Activated CD4-positive, CD25-positive, alpha-beta regulatory T cell treated with anti-CD3 and anti-CD28 coated beads, Interleukin-2, amount 50 U/mL, for 16 hours (primary cell): ENCODE data around the gene GRID1.

Source experiments
- DNase-seq: peaks from one replicate; pipeline ENCODE4 v3.0.0-alpha.2; 2020; ENCODE audit warnings: low read depth, low spot score

Gene GRID1

DNA sequence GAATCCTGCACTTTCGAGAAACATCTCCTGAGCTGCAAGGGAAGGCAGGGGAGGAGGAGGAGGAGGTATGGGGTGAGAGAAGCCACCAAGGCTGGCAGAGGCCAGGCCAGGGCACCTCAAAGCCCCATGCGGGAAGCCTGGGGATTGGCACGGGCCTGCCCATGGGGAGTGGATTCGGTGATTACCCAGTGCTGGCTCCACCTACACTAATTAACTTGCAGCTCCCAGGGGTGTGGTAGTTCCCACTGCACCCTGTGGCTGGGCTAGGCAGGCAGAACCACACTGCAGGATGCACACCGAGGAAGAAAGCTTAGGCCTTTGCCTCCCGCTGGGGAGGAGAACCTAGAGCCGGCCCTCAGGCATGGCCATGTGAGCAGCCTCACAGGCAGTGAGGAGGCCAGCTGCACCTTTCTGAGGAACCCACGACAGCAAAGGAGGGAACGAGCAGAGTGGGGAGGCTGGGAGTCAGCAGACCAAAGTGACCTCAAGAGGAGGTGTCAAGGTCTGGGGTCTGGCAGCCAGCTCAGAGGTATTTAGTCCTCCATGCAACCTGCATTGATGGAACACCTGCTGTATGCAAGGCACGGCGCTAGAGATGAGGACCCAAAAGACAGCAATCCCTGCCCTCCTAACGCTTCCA, 27.2 kb downstream of the GRID1 start:
- no peak for DNase-seq

GRCh38 chr10:86337121-86337601, 29.4 kb downstream of the GRID1 start:
- no peak for DNase-seq

- no peak for DNase-seq
Observed at GRCh38 chr10:86336341-86336740, 30.3 kb downstream of the GRID1 start.

DNA sequence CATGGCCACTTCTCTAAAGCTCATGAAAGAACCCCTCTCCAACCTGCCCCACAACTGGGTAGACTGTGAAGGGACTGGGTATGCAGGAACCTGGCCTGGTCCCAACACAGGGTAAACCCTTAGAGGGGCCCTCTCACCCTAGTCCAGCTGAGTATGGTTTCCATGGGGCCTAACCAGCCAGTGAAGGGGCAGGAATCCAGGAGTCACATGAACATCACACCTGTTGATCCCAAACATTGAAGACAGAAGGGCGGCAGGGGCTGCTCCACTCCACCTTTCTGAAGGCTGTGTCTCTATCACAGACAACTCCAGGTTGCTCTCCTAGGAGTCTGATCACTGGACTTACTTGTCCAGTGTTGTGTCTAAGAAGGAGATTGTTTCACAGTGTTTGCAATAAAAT, 30.8 kb downstream of the GRID1 start:
- no peak for DNase-seq

DNA sequence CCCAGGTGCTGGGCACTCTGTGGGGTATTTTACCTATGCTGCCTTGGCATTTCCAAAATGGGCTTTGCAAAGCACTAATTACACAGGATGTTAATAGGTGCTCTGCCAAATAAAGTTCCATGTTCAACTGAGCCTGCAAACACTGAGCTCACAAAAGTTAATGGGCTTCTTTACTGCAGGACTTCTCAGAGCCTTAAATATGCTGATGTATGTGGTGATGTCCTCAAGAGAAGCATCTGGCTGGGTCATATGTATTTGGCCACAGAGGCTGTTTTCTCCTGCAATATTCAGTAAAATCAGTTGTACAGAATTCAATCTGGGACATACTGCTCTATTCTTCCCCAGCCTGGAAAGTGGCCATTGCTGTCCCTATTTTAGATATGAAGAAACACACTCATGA, 31.3 kb downstream of the GRID1 start:
- no peak for DNase-seq

GRCh38 chr10:86334488-86335085, 32.0 kb downstream of the GRID1 start:
- no peak for DNase-seq

GRCh38 chr10:86333826-86334487, 32.6 kb downstream of the GRID1 start:
- DNase-seq, result no peak

DNA sequence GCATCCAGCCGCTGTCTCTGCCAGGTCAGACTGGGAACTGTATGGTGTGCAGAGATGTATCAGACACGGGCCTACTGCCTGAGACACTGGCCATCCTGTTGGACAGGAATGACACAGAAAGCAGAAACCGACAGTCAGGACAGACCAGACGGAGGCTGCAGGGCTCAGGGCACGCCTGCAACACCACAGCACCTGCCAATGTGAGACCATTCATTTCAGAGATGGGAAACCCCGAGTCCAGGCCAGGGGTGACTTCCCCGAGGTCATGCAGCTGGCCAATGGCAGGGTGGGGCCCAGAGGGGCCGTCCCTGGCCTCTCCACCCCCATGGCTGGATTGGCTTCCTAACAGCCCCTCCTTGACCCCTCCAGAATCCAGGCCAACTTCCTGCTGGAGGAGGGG, 34.7 kb downstream of the GRID1 start:
- no peak for DNase-seq

GRCh38 chr10:86330778-86331763, 35.5 kb downstream of the GRID1 start:
- DNase-seq, result no peak

- DNase-seq, result no peak
Observed at GRCh38 chr10:86329896-86330680, 36.5 kb downstream of the GRID1 start.

GRCh38 chr10:86329093-86329710, 37.4 kb downstream of the GRID1 start:
- DNase-seq, result no peak

GRCh38 chr10:86327954-86328725, 38.5 kb downstream of the GRID1 start:
- DNase-seq, result no peak

DNA sequence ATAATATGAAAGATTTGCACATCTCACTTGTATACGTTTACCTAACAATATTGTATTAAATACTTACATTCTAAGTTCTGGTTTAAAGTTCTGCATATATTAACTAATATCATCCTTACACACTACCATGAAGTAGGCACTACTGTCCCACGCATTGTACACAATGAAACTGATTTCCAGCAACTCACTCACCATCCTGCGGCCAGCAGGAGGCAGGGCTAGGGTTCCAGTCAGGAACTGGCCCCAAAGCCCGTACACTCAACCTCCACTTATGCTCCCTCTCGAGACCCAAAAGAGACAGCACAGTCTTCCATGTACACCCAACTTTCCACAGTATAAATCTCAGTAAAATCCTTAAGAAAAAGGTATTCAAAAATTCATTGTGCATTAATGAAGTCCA, 41.4 kb downstream of the GRID1 start:
- DNase-seq, result no peak

DNA sequence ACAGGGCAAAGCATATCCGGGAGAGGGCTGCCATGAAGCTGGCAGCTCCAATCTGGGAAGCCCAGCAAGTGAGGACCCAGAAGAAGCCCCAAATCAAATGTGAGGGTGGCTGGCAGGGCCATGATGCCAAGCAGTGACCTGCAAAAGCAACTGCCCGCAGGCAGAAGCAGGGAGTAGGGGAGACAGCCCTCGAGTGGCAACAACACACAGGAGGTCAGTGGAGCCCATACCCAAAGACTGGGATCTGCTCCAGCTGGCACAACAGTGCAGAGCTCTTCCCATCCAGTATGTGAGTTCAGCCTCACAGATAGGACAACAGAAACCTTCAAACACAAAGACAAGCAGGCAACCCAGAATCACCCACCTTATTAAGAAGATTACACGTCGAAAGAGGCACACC, 45.0 kb downstream of the GRID1 start:
- no peak for DNase-seq

- DNase-seq, result no peak
Observed at GRCh38 chr10:86319676-86320075, 46.9 kb downstream of the GRID1 start.

DNA sequence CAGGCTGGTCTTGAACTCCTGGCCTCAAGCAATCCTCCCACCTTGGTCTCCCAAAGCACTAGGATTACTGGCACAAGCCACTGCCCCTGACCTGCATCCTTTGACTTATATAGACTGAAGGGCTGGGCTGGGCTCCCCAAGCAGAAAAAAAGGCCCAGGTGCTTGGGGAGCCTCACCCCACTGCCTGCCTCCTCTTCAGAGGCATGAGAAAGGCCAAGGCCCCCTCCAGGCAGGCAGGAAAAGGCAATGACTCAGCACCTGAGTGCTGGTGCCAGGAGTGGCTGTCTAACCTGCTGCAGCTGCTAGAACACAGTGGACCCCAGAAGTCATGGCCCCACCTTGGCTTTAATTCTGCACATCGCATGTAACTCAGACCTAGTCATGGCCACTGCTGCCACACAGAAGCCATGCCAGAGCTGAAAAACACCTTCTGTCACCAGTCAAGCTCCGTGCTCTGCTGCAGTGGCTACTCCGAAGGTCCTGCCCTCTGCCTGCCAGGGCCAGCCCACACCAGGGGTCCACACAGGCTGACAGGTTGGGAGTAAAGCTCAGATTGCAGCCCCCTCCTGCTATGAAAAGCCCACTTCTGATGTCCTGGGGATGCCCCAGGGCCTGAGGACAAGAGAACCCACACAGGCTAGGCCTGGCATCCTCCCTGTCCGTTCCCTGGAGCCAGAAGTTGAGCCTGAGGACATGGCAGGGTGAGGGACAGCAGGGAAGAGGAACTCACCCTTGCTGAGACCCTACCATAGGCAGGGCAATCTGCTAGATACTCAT, 48.5 kb downstream of the GRID1 start:
- no peak for DNase-seq

- no peak for DNase-seq
Observed at GRCh38 chr10:86316990-86317389, 49.6 kb downstream of the GRID1 start.

DNA sequence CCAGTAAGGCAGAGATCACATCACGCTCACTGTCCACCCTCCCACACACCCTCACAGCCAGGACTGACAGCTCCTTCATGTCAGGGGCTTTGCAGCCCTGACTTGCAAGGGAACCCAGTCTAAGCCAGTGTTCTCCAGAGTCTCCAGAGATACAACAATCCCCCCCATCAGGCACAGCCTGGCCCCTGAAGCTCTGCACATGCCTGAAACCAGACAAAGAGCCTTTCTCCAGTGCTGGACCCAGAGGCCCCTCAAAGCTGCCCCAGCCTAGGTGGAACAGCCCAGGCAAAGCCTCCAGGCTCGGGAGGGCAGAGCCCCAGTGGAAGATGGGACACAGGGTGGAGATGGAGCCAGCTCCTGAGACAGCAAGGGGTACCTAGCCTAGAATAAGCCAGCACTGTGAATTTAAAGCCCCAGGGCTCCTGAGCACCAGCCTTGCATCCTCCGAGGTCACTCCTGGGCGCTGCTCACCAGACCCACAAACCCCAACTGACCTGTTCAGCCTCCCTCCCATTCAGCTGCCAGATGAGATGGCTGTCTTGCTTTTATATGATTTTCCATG, 50.2 kb downstream of the GRID1 start:
- no peak for DNase-seq

DNA sequence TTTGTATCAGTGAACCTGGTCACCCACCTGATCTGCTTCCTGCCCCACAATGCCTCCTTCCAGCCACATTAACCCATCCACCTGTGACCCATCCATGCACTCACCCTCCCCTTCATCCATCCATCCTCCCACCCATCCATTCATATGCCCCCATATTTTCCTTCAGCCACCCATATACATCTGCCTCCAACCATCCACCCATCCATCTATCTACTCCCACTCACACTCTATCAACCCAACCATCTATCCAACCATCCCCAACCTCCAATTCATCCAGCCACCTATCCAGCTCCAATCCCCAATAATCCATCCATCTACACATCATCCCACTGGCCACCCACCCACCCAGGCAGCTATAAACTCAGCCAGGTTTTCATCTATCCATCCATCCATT, 51.0 kb downstream of the GRID1 start:
- DNase-seq, result no peak
